Measurements from ENCODE around the gene C3orf38.

- TF ChIP-seq CTCF (IDR thresholded peaks at IDR 0.05) (no peak), EZH2 (IDR thresholded peaks at IDR 0.05) (no peak), EZH2phosphoT487 (IDR thresholded peaks at IDR 0.05) (no peak)
Measured at GRCh38 chr3:88167704-88168103, 17.9 kb downstream of the C3orf38 start.

Measured in neural progenitor cell (in vitro differentiated cells).